GM12878 (cell line): ENCODE measurements around the gene GDAP1L1. TPM values are rescaled to one million over a fixed set of nuclear protein-coding genes. Genes with fewer than 3 reads are reported as not detected.

Experiments used
- ASH2L ChIP-seq: fragments of 300-600, 200-600 bp; sonication (generic); IDR thresholded peaks from 2 replicates; pipeline ENCODE4 v1.6.1; 2017; ENCODE audit warnings: low read depth, mild to moderate bottlenecking, borderline replicate concordance
- BCL3 ChIP-seq: IDR thresholded peaks from 2 replicates; pipeline ENCODE4 v1.6.1; 2011; ENCODE audit warnings: borderline replicate concordance, low read depth, mild to moderate bottlenecking, moderate library complexity, low read length; ENCODE audit not compliant: insufficient read depth, poor library complexity, severe bottlenecking
- CBX3 ChIP-seq: fragments of 200-600 bp; sonication (generic); IDR thresholded peaks from 2 replicates; pipeline ENCODE4 v1.6.1; 2016; ENCODE audit warnings: low read depth, borderline replicate concordance
- DPF2 ChIP-seq: fragments of 450-650 bp; IDR thresholded peaks from 2 replicates; pipeline ENCODE4 v1.6.1; 2017; ENCODE audit warnings: mild to moderate bottlenecking
- HCFC1 ChIP-seq: fragments of 150-350 bp; IDR thresholded peaks from 2 replicates; pipeline ENCODE4 v1.6.1; 2014; ENCODE audit warnings: low read length
- HDAC2 ChIP-seq: fragments of 200-600 bp; sonication (generic); IDR thresholded peaks from 2 replicates; pipeline ENCODE4 v1.6.1; 2017
- IKZF1 ChIP-seq: fragments of 450-650 bp; conservative IDR thresholded peaks from 2 replicates; pipeline ENCODE4 v1.6.1; 2017; ENCODE audit warnings: antibody characterized with exemption, mild to moderate bottlenecking
- KDM1A ChIP-seq: fragments of 200-600 bp; sonication (generic); IDR thresholded peaks from 2 replicates; pipeline ENCODE4 v1.6.1; 2016; ENCODE audit warnings: borderline replicate concordance
- KLF5 ChIP-seq: fragments of 450-650 bp; IDR thresholded peaks from 2 replicates; pipeline ENCODE4 v1.6.1; 2014; ENCODE audit warnings: mild to moderate bottlenecking; ENCODE audit not compliant: partially characterized antibody
- MEF2A ChIP-seq: IDR thresholded peaks from 2 replicates; pipeline ENCODE4 v1.6.1; 2011; ENCODE audit warnings: low read depth, mild to moderate bottlenecking, low read length, moderate library complexity; ENCODE audit not compliant: insufficient read depth
- MYB ChIP-seq: fragments of 150-350 bp; IDR thresholded peaks from 2 replicates; pipeline ENCODE4 v1.6.1; 2014; ENCODE audit warnings: mild to moderate bottlenecking, low read depth, low read length, borderline replicate concordance
- NFIC ChIP-seq: IDR thresholded peaks from 2 replicates; pipeline ENCODE4 v1.6.1; 2012; ENCODE audit warnings: low read depth, mild to moderate bottlenecking, inconsistent platforms, low read length, moderate library complexity
- NR2C1 ChIP-seq: fragments of 450-650 bp; IDR thresholded peaks from 2 replicates; pipeline ENCODE4 v1.6.1; 2017; ENCODE audit warnings: antibody characterized with exemption, mild to moderate bottlenecking, moderate library complexity
- PML ChIP-seq: IDR thresholded peaks from 2 replicates; pipeline ENCODE4 v1.6.1; 2012; ENCODE audit warnings: low read length, inconsistent platforms
- POLR2A ChIP-seq: IDR thresholded peaks from 2 replicates; pipeline ENCODE4 v1.6.1; 2011; ENCODE audit warnings: low read depth, mild to moderate bottlenecking, low read length
- POLR2AphosphoS5 ChIP-seq: IDR thresholded peaks from 2 replicates; pipeline ENCODE4 v1.6.1; 2011; ENCODE audit warnings: mild to moderate bottlenecking, low read length, inconsistent platforms
- POU2F2 ChIP-seq: IDR thresholded peaks from 3 replicates; pipeline ENCODE4 v1.6.1; 2011; ENCODE audit warnings: low read depth, mild to moderate bottlenecking, low read length, borderline replicate concordance
- RCOR1 ChIP-seq: conservative IDR thresholded peaks from 2 replicates; pipeline ENCODE4 v1.6.1; 2012; ENCODE audit warnings: low read depth, low read length, improper control_type of control experiment
- SIN3A ChIP-seq: IDR thresholded peaks from 2 replicates; pipeline ENCODE4 v1.6.1; 2012; ENCODE audit warnings: low read depth, low read length, improper control_type of control experiment
- SMAD5 ChIP-seq: IDR thresholded peaks from 2 replicates; pipeline ENCODE4 v1.6.1; 2016; ENCODE audit warnings: antibody characterized with exemption, low read depth
- SRF ChIP-seq, 2 experiments: IDR thresholded peaks; 2 replicates each; pipeline ENCODE4 v1.6.1; 2011; ENCODE audit warnings: low read depth in 2 of 2, low read length in 2 of 2, mild to moderate bottlenecking in 1 of 2, moderate library complexity in 1 of 2
- YBX1 ChIP-seq: fragments of 450-650 bp; IDR thresholded peaks from 2 replicates; pipeline ENCODE4 v1.6.1; 2016; ENCODE audit warnings: antibody characterized with exemption
- ZBED1 ChIP-seq: IDR thresholded peaks from 2 replicates; pipeline ENCODE4 v1.6.1; 2016; ENCODE audit warnings: borderline replicate concordance
- ZNF207 ChIP-seq: fragments of 450-650 bp; IDR thresholded peaks from 2 replicates; pipeline ENCODE4 v1.6.1; 2014; ENCODE audit warnings: antibody characterized with exemption, mild to moderate bottlenecking, borderline replicate concordance
- ZNF24 ChIP-seq: fragments of 450-650 bp; IDR thresholded peaks from 2 replicates; pipeline ENCODE4 v1.6.1; 2017; ENCODE audit warnings: antibody characterized with exemption, mild to moderate bottlenecking
- ZNF274 ChIP-seq: IDR thresholded peaks from one replicate; pipeline ENCODE4 v1.8.0; 2011; ENCODE audit not compliant: insufficient read length, insufficient read depth
- polyA plus RNA-seq, 11 experiments: library from polyadenylated mRNA; depleted of rRNA in 4 of 11; unstranded in 6 of 11; stranded (reverse) in 5 of 11; fragments of >200 nt; fragmentation: Nextera tagmentation in 4 of 11; fragmentation: Illumina TruSeq in 1 of 11; extraction: Ambion mirVana in 4 of 11; extraction: Trizol in 1 of 11; gene quantifications; 1 replicate in 1 of 11; 2 replicates in 10 of 11; pipeline versions ENCODE4 v1.2.1 to v1.2.3, GENCODE V29; 2011 to 2016; ENCODE audit warnings: inconsistent platforms in 2 of 11, missing spikeins in 2 of 11, low read depth in 1 of 11
- total RNA-seq, 4 experiments: library from RNA; depleted of rRNA in 3 of 4; stranded (reverse); fragments of >200 nt in 3 of 4; fragmentation: Illumina TruSeq in 1 of 4; extraction: Trizol in 1 of 4; gene quantifications; 2 replicates each; pipeline versions ENCODE4 v1.2.1 to v1.2.3, GENCODE V29; 2013 to 2021
- TF ChIP-seq, protein P1 (sequence below): fragments of 450-650 bp; IDR thresholded peaks from 2 replicates; pipeline ENCODE4 v1.6.1; 2017; ENCODE audit warnings: mild to moderate bottlenecking, moderate library complexity
- TF ChIP-seq, protein P2 (sequence below): IDR thresholded peaks from 2 replicates; pipeline ENCODE4 v1.6.1; 2011; ENCODE audit warnings: low read depth, mild to moderate bottlenecking, low read length, moderate library complexity, borderline replicate concordance; ENCODE audit errors: extremely low read depth

Gene GDAP1L1
- total and polyA plus RNA-seq, 10 of the 15 experiments (the other 5 are each of a cell fraction or from before 2014, with no cell fraction given), result 0.08 to 0.38 TPM; not detected in 8

- TF ChIP-seq BCL3, result no peak
- TF ChIP-seq HDAC2, result no peak
- TF ChIP-seq RCOR1, result no peak
- no peak for TF ChIP-seq ASH2L
- no peak for TF ChIP-seq MEF2A
- no peak for TF ChIP-seq NFIC
- no peak for TF ChIP-seq KDM1A
- TF ChIP-seq SRF (IDR thresholded peaks at IDR 0.05; ENCODE audit: low read depth in 2 of 2, low read length in 2 of 2), result no peak
- no peak for TF ChIP-seq SMAD5
- TF ChIP-seq DPF2, result peak; percentile 68
- TF ChIP-seq ZNF24, result no peak
- TF ChIP-seq, protein P1, sequence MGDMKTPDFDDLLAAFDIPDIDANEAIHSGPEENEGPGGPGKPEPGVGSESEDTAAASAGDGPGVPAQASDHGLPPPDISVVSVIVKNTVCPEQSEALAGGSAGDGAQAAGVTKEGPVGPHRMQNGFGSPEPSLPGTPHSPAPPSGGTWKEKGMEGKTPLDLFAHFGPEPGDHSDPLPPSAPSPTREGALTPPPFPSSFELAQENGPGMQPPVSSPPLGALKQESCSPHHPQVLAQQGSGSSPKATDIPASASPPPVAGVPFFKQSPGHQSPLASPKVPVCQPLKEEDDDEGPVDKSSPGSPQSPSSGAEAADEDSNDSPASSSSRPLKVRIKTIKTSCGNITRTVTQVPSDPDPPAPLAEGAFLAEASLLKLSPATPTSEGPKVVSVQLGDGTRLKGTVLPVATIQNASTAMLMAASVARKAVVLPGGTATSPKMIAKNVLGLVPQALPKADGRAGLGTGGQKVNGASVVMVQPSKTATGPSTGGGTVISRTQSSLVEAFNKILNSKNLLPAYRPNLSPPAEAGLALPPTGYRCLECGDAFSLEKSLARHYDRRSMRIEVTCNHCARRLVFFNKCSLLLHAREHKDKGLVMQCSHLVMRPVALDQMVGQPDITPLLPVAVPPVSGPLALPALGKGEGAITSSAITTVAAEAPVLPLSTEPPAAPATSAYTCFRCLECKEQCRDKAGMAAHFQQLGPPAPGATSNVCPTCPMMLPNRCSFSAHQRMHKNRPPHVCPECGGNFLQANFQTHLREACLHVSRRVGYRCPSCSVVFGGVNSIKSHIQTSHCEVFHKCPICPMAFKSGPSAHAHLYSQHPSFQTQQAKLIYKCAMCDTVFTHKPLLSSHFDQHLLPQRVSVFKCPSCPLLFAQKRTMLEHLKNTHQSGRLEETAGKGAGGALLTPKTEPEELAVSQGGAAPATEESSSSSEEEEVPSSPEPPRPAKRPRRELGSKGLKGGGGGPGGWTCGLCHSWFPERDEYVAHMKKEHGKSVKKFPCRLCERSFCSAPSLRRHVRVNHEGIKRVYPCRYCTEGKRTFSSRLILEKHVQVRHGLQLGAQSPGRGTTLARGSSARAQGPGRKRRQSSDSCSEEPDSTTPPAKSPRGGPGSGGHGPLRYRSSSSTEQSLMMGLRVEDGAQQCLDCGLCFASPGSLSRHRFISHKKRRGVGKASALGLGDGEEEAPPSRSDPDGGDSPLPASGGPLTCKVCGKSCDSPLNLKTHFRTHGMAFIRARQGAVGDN, result no peak
- no peak for TF ChIP-seq POLR2AphosphoS5
- peak; percentile 88 for TF ChIP-seq KLF5
- TF ChIP-seq YBX1, result no peak
- TF ChIP-seq POU2F2, result peak; percentile 38; the same call in 1 of the 3 replicates
- TF ChIP-seq HCFC1, result peak; percentile 65
- TF ChIP-seq PML, result no peak
- TF ChIP-seq, protein P2, sequence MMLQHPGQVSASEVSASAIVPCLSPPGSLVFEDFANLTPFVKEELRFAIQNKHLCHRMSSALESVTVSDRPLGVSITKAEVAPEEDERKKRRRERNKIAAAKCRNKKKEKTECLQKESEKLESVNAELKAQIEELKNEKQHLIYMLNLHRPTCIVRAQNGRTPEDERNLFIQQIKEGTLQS, result peak; percentile 43; the same call in 1 of the 2 replicates
- no peak for TF ChIP-seq ZNF274
- TF ChIP-seq CBX3, result no peak
- peak; percentile 80 for TF ChIP-seq POLR2A
- TF ChIP-seq NR2C1, result no peak
- peak; percentile 88 for TF ChIP-seq IKZF1
- no peak for TF ChIP-seq MYB
- no peak for TF ChIP-seq ZBED1
- peak; percentile 56; the same call in 1 of the 2 replicates for TF ChIP-seq ZNF207
- TF ChIP-seq SIN3A, result peak; percentile 65; the same call in 1 of the 2 replicates
Measured at GRCh38 chr20:44310664-44311639, 63.8 kb downstream of the GDAP1L1 start, which contains the start of gene FITM2 (continued).
